ENCODE measurements around the gene CORO6. TPM values are rescaled to one million over a fixed set of nuclear protein-coding genes. Genes with fewer than 3 reads are reported as not detected.

The CORO6 gene
- total RNA-seq, 2 experiments from 2014 or later, result 2.8 to 3.3 TPM

DNA sequence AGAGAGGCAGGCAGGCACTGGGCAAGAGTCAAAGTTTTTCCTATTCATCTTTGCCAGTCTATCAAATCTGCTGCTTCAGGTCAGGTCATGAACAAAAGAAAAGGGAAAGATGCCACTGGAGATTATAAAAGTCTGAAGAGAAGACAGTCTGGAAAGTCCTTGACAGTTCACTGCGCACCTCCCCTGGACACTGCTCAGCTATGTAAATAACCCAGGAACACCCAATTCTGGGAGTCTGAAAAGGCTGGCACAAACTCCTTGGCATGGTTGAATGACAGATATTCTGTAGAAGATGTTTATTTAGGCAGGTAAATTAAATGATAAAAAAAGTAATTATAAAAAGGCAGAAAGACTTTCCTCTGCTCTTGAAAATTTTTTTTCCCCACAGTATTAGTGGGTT is 5.2 kb upstream of the CORO6 start:
- ChIA-PET CTCF (interaction anchor here (4.5 kb wide), 1 partner anchor 11 kb away, joined by 24 read pairs; no protein-coding TSS in a partner anchor), POLR2A (interaction anchor here (1.3 kb wide), 1 partner anchor 10 kb away, joined by 6 read pairs; no protein-coding TSS in a partner anchor)
- intact Hi-C loops (cut with DNase I, micrococcal nuclease), result no loop called here
- Histone ChIP-seq H3K4me1 (ENCODE audit: insufficient read depth, low read length) (peaks cover 10% of the 10 kb centered on the region), H3K27ac (ENCODE audit: low read depth in 1 of 2, low read length in 2 of 2) (no peak overlapping the region), H3K9me3 (ENCODE audit: control insufficient read depth in 1 of 2, insufficient read depth in 1 of 2, low read length in 2 of 2) (no peaks in the 10 kb centered on the region), H3K27me3 (ENCODE audit: control insufficient read depth in 1 of 2, insufficient read depth in 2 of 2, low read length in 2 of 2) (no peaks in the 10 kb centered on the region), H3K36me3 (ENCODE audit: insufficient read depth, low read length) (peaks cover 47% of the 10 kb centered on the region), H3K4me3 (ENCODE audit: low read length) (no peak overlapping the region)
- Mint-ChIP-seq H3K4me3 (no peak overlapping the region), H3K36me3 (ENCODE audit: low read depth) (peaks cover 43% of the 10 kb centered on the region), H3K27me3 (no peaks in the 10 kb centered on the region), H3K9me3 (no peaks in the 10 kb centered on the region), H3K27ac (peak overlapping the region; percentile 13), H3K4me1 (ENCODE audit: low read depth) (peaks cover 35% of the 10 kb centered on the region)
- TF ChIP-seq, protein P1, sequence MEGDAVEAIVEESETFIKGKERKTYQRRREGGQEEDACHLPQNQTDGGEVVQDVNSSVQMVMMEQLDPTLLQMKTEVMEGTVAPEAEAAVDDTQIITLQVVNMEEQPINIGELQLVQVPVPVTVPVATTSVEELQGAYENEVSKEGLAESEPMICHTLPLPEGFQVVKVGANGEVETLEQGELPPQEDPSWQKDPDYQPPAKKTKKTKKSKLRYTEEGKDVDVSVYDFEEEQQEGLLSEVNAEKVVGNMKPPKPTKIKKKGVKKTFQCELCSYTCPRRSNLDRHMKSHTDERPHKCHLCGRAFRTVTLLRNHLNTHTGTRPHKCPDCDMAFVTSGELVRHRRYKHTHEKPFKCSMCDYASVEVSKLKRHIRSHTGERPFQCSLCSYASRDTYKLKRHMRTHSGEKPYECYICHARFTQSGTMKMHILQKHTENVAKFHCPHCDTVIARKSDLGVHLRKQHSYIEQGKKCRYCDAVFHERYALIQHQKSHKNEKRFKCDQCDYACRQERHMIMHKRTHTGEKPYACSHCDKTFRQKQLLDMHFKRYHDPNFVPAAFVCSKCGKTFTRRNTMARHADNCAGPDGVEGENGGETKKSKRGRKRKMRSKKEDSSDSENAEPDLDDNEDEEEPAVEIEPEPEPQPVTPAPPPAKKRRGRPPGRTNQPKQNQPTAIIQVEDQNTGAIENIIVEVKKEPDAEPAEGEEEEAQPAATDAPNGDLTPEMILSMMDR (IDR thresholded peaks at IDR 0.05), result no peak
- DNase-seq (no peak), ATAC-seq (ENCODE audit: poor library complexity) (no peak)

GRCh38 chr17:29625037-29625750 is 2.5 kb upstream of the CORO6 start:
- ATAC-seq (ENCODE audit: poor library complexity), result no peak
- Histone ChIP-seq H3K4me3 (ENCODE audit: low read length) (no peak overlapping the region), H3K36me3 (ENCODE audit: insufficient read depth, low read length) (peaks cover 21% of the 10 kb centered on the region), H3K27me3 (ENCODE audit: control insufficient read depth in 1 of 2, insufficient read depth in 2 of 2, low read length in 2 of 2) (no peaks in the 10 kb centered on the region), H3K9me3 (ENCODE audit: control insufficient read depth in 1 of 2, insufficient read depth in 1 of 2, low read length in 2 of 2) (no peaks in the 10 kb centered on the region), H3K27ac (ENCODE audit: low read depth in 1 of 2, low read length in 2 of 2) (no peak overlapping the region), H3K4me1 (ENCODE audit: insufficient read depth, low read length) (peaks cover 24% of the 10 kb centered on the region)
- TF ChIP-seq, protein P1 (IDR thresholded peaks at IDR 0.05), result no peak
- ChIA-PET POLR2A (interaction anchor here (0.8 to 1.6 kb wide), 5 partner anchors 9 to 135 kb away, joined by 3 to 5 read pairs (median 3); no protein-coding TSS in a partner anchor), CTCF (interaction anchor here (3.8 to 4.5 kb wide), 2 partner anchors 8 to 11 kb away, joined by 16 to 24 read pairs; no protein-coding TSS in a partner anchor)
- H3K36me3 Mint-ChIP-seq (ENCODE audit: low read depth), result peaks cover 16% of the 10 kb centered on the region
- intact Hi-C loops (cut with DNase I, micrococcal nuclease), result no loop called here
- no peaks in the 10 kb centered on the region for H3K9me3 Mint-ChIP-seq
- H3K4me1 Mint-ChIP-seq (ENCODE audit: low read depth), result peaks cover 47% of the 10 kb centered on the region
- peak in 2 of 14 experiments; percentile 17 to 24 for DNase-seq
- H3K27ac Mint-ChIP-seq, result peak overlapping the region; percentile 13
- no peaks in the 10 kb centered on the region for H3K27me3 Mint-ChIP-seq
- H3K4me3 Mint-ChIP-seq, result no peak overlapping the region

DNA sequence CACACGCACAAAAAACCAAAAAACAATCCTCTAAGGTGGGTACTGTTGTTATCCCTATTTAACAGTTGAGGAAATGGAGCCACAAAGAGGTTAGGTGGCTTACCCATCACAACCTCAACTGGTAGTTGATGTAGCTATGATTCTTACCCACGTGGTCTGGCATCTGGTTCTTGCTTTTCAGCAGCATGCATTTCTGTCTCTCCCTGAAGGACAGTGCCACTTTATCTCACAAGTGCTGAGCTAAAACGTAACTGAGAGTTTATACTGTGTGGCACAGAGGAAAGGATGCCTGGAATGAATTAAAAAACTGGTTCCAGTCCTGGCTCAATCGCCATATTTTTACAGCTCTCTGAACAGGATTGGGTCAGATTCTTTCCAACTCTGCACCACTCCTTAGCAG is 1.9 kb upstream of the CORO6 start:
- CTCF ChIA-PET, result interaction anchor here (3.8 to 4.5 kb wide), 2 partner anchors 7 to 11 kb away, joined by 16 to 24 read pairs; no protein-coding TSS in a partner anchor
- POLR2A ChIA-PET, result interaction anchor here (0.8 to 1.6 kb wide), 3 partner anchors 8 to 81 kb away, joined by 3 to 5 read pairs (median 3); no protein-coding TSS in a partner anchor
- Mint-ChIP-seq H3K27ac (peak overlapping the region; percentile 13), H3K4me1 (ENCODE audit: low read depth) (peaks cover 47% of the 10 kb centered on the region), H3K9me3 (no peaks in the 10 kb centered on the region), H3K4me3 (peak overlapping the region; percentile 13), H3K27me3 (no peaks in the 10 kb centered on the region), H3K36me3 (ENCODE audit: low read depth) (peaks cover 10% of the 10 kb centered on the region)
- Histone ChIP-seq H3K27ac (ENCODE audit: low read depth in 1 of 2, low read length in 2 of 2) (no peak overlapping the region), H3K9me3 (ENCODE audit: control insufficient read depth in 1 of 2, insufficient read depth in 1 of 2, low read length in 2 of 2) (no peaks in the 10 kb centered on the region), H3K36me3 (ENCODE audit: insufficient read depth, low read length) (peaks cover 21% of the 10 kb centered on the region), H3K4me1 (ENCODE audit: insufficient read depth, low read length) (peaks cover 24% of the 10 kb centered on the region), H3K4me3 (ENCODE audit: low read length) (no peak overlapping the region), H3K27me3 (ENCODE audit: control insufficient read depth in 1 of 2, insufficient read depth in 2 of 2, low read length in 2 of 2) (no peaks in the 10 kb centered on the region)
- ATAC-seq (ENCODE audit: poor library complexity), result no peak
- intact Hi-C loops (cut with DNase I, micrococcal nuclease), result no loop called here
- peak in 1 of 14 experiments; percentile 24 for DNase-seq
- TF ChIP-seq, protein P1 (IDR thresholded peaks at IDR 0.05), result no peak
